OCI-LY3 (cell line): ENCODE measurements around the gene NYAP2.

Source experiments
- H2AFZ ChIP-seq: fragments of 200-600, 300-600 bp; shearing (Covaris generic); 2 replicates; pipeline ENCODE4 v1.6.0; 2014; ENCODE audit warnings: antibody characterized with exemption, low read depth, low read length
- H3K27ac ChIP-seq: fragments of 200-600, 300-600 bp; sonication (generic); 2 replicates; pipeline ENCODE4 v1.5.1; 2014; ENCODE audit warnings: mild to moderate bottlenecking, low read length, moderate library complexity, mixed read lengths
- H3K27me3 ChIP-seq: fragments of 200-600, 300-600 bp; sonication (generic); 2 replicates; pipeline ENCODE4 v1.6.1; 2014; ENCODE audit warnings: low read depth, low read length, mixed read lengths
- H3K36me3 ChIP-seq: fragments of 200-600, 300-600 bp; sonication (generic); replicated peaks from 2 replicates; pipeline ENCODE3; 2014; ENCODE audit warnings: low read depth, low read length, mixed read lengths
- H3K4me1 ChIP-seq: fragments of 300-600, 200-600 bp; sonication (generic); 2 replicates; pipeline ENCODE4 v1.6.1; 2014; ENCODE audit warnings: low read length, mixed read lengths
- H3K4me2 ChIP-seq: fragments of 200-600, 300-600 bp; sonication (generic); 2 replicates; pipeline ENCODE4 v1.6.1; 2014; ENCODE audit warnings: low read length, mixed read lengths
- H3K4me3 ChIP-seq: fragments of 300-600, 200-600 bp; sonication (generic); 2 replicates; pipeline ENCODE4 v1.5.1; 2014; ENCODE audit warnings: antibody characterized with exemption, mild to moderate bottlenecking, low read length, moderate library complexity
- H3K79me2 ChIP-seq: fragments of 300-600, 200-600 bp; shearing (Covaris generic); 2 replicates; pipeline ENCODE4 v1.6.1; 2014; ENCODE audit warnings: mild to moderate bottlenecking, low read length, mixed read lengths
- H3K9ac ChIP-seq: fragments of 300-600, 200-600 bp; shearing (Covaris generic); 2 replicates; pipeline ENCODE4 v1.6.0; 2014; ENCODE audit warnings: mild to moderate bottlenecking, low read length, moderate library complexity
- H3K9me3 ChIP-seq: fragments of 200-600, 300-600 bp; shearing (Covaris generic); 2 replicates; pipeline ENCODE4 v1.6.1; 2014; ENCODE audit warnings: low read length, mixed read lengths; ENCODE audit not compliant: insufficient read depth
- H4K20me1 ChIP-seq: fragments of 200-600, 300-600 bp; sonication (generic); 2 replicates; pipeline ENCODE4 v1.6.1; 2016; ENCODE audit warnings: low read length, mixed read lengths; ENCODE audit not compliant: insufficient read depth
- EZH2phosphoT487 ChIP-seq: fragments of 200-600 bp; shearing (Covaris generic); IDR thresholded peaks from 2 replicates; pipeline ENCODE4 v1.6.1; 2018; ENCODE audit warnings: antibody characterized with exemption, mixed run types, low read depth
- TF ChIP-seq, protein P1 (sequence below): fragments of 200-600, 300-600 bp; sonication (generic); IDR thresholded peaks from 2 replicates; pipeline ENCODE4 v1.5.1; 2014; ENCODE audit warnings: antibody characterized with exemption, low read length, low read depth

NYAP2 gene

DNA sequence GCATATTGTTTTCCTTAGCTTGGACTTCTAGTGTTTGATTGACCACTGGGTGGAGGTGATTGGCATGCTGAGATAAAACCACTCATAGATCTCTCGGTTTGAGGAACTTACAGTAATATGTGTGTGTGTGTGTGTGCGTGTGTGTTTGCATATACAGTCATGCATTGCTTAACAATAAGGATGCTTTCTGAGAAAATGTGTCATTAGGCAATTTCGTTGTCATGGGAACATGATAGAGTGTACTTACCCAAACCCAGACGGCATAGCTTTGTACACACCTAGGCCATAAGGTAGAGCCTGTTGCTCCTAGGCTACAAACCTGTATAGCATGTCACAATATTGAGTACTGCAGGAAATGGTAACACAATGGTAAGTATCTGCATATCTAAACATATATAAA is 167.3 kb downstream of the NYAP2 start:
- H3K79me2 ChIP-seq: no peaks in the 10 kb centered on the region
- no peak overlapping the region for H3K9ac ChIP-seq
- no peaks in the 10 kb centered on the region for H3K27me3 ChIP-seq
- no peak overlapping the region for H3K4me2 ChIP-seq
- no peaks in the 10 kb centered on the region for H4K20me1 ChIP-seq
- H3K4me1 ChIP-seq: no peaks in the 10 kb centered on the region
- no peak overlapping the region for H3K27ac ChIP-seq
- no peaks in the 10 kb centered on the region for H3K36me3 ChIP-seq
- H3K9me3 ChIP-seq: no peaks in the 10 kb centered on the region
- no peak overlapping the region for H3K4me3 ChIP-seq
- no peak for TF ChIP-seq EZH2phosphoT487
- TF ChIP-seq, protein P1, sequence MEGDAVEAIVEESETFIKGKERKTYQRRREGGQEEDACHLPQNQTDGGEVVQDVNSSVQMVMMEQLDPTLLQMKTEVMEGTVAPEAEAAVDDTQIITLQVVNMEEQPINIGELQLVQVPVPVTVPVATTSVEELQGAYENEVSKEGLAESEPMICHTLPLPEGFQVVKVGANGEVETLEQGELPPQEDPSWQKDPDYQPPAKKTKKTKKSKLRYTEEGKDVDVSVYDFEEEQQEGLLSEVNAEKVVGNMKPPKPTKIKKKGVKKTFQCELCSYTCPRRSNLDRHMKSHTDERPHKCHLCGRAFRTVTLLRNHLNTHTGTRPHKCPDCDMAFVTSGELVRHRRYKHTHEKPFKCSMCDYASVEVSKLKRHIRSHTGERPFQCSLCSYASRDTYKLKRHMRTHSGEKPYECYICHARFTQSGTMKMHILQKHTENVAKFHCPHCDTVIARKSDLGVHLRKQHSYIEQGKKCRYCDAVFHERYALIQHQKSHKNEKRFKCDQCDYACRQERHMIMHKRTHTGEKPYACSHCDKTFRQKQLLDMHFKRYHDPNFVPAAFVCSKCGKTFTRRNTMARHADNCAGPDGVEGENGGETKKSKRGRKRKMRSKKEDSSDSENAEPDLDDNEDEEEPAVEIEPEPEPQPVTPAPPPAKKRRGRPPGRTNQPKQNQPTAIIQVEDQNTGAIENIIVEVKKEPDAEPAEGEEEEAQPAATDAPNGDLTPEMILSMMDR: no peak
- H2AFZ ChIP-seq: no peak overlapping the region

DNA sequence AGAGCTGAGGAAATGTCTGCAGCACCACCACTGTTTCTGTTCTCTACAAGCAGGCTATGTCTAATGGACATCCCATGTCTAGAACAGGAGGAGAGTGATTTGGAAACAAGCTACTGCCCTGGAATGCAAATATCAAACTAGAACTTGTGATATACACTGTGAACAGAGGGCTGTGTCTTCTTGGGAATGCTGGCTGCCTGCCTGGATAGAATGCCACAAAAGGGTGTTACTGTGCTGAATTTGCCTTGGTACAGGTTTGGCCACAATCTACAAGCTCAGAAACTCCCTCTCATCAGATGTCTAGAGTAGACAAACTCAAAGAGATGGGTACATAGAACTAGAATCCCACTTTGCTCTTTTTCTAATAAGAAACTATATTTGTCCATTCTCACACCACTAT is 170.5 kb downstream of the NYAP2 start:
- Histone ChIP-seq H3K79me2 (no peaks in the 10 kb centered on the region), H3K4me1 (peaks cover 14% of the 10 kb centered on the region), H3K36me3 (no peaks in the 10 kb centered on the region), H3K27ac (no peak overlapping the region), H3K4me3 (no peak overlapping the region), H2AFZ (no peak overlapping the region), H3K4me2 (no peak overlapping the region), H3K9me3 (no peaks in the 10 kb centered on the region), H4K20me1 (no peaks in the 10 kb centered on the region), H3K9ac (no peak overlapping the region), H3K27me3 (no peaks in the 10 kb centered on the region)
- TF ChIP-seq, protein P1: no peak
- no peak for TF ChIP-seq EZH2phosphoT487

DNA sequence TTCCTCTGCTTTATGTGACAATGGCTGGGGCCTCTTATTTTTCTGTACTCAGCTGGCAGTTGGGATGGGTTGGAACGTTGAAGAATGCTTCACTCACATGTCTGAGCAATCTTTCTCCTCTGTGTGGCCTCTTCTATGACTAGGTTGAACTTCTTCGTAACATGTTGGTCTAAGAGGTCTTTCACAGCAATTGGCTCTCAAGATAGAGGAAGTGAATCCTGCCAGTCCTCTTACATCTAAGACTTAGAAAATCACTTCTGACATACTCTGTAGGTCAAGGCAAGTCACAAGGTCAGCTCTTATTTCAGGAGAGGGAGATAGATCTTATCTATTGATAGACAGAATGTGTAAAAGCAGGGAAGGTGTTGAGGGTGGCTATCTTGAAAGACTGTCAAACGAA is 174.1 kb downstream of the NYAP2 start:
- peak overlapping the region; percentile 45 for H3K4me2 ChIP-seq
- no peaks in the 10 kb centered on the region for H3K36me3 ChIP-seq
- H3K4me3 ChIP-seq: no peak overlapping the region
- TF ChIP-seq, protein P1: no peak
- TF ChIP-seq EZH2phosphoT487: no peak
- H3K79me2 ChIP-seq: no peaks in the 10 kb centered on the region
- peaks cover 14% of the 10 kb centered on the region for H3K4me1 ChIP-seq
- no peak overlapping the region for H3K9ac ChIP-seq
- no peaks in the 10 kb centered on the region for H3K27me3 ChIP-seq
- H3K9me3 ChIP-seq: no peaks in the 10 kb centered on the region
- H4K20me1 ChIP-seq: no peaks in the 10 kb centered on the region
- no peak overlapping the region for H3K27ac ChIP-seq
- no peak overlapping the region; the same call in 1 of the 2 replicates for H2AFZ ChIP-seq

DNA sequence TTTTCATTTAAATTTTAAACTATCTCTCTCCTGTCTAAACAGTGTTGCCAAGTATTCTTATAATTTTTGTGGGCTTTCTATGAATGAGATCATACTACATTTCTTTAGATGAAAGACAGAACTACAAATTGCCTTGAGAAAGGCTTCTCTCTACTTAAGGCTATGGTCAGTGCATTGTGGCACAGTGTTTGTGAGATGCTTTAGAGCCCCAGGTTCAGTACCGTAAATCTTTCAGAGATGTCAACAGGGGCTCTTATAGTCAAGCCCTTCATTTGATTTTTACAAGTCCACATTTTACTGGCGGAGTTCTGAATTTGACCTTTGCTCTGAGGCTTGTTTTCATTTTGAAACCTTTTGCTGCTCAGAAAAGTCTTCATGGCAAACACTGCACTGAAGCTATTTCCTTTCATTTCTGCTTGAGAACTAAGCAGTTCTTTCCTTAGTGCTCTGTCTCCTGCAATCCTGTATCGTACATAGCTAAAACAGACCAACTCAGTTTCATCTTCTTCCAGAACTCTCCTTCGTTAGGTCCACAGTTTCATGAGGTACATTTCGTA is 175.2 kb downstream of the NYAP2 start:
- H4K20me1 ChIP-seq: no peaks in the 10 kb centered on the region
- H3K79me2 ChIP-seq: no peaks in the 10 kb centered on the region
- TF ChIP-seq EZH2phosphoT487: no peak
- TF ChIP-seq, protein P1: no peak
- no peak overlapping the region for H2AFZ ChIP-seq
- H3K36me3 ChIP-seq: no peaks in the 10 kb centered on the region
- peaks cover 14% of the 10 kb centered on the region for H3K4me1 ChIP-seq
- H3K4me3 ChIP-seq: no peak overlapping the region
- no peaks in the 10 kb centered on the region for H3K27me3 ChIP-seq
- H3K27ac ChIP-seq: no peak overlapping the region
- no peak overlapping the region for H3K9ac ChIP-seq
- peak overlapping the region; percentile 45; the same call in 1 of the 2 replicates for H3K4me2 ChIP-seq
- no peaks in the 10 kb centered on the region for H3K9me3 ChIP-seq
